NCI-H2196 treated with DMSO at 0.1 percent for 48 hours (cell line): Measurements from ENCODE around the gene RALA.
"Not testable (repeated sequence)": the region's sequence is repeated elsewhere in the genome, so short reads cannot be mapped to it uniquely, and the experiment has no call there.

Experiments used
- DNase-seq: peaks from one replicate; lab custom pipeline; 2025; ENCODE audit not compliant: unreplicated experiment; lab: John Stamatoyannopoulos, UW

RALA gene

GRCh38 chr7:39645482-39646407, 22.4 kb downstream of the RALA start:
- no peak for DNase-seq

- DNase-seq: no peak
These were observed 24.4 kb downstream of the RALA start for GRCh38 chr7:39647816-39648215.

- no peak for DNase-seq
These were observed 27.3 kb downstream of the RALA start for GRCh38 chr7:39650676-39651075.

- DNase-seq: no peak
These were observed 27.9 kb downstream of the RALA start for GRCh38 chr7:39651265-39651664.

GRCh38 chr7:39656415-39656814, 33.0 kb downstream of the RALA start:
- no peak for DNase-seq

GRCh38 chr7:39659356-39660013, 36.1 kb downstream of the RALA start:
- DNase-seq: no peak

- DNase-seq: no peak
These were observed 38.6 kb downstream of the RALA start for GRCh38 chr7:39661960-39662359.

GRCh38 chr7:39663263-39663662, 39.9 kb downstream of the RALA start:
- DNase-seq: no peak

- no peak for DNase-seq
These were observed 40.7 kb downstream of the RALA start for GRCh38 chr7:39664057-39664456.

GRCh38 chr7:39664585-39664984, 41.2 kb downstream of the RALA start:
- DNase-seq: no peak

GRCh38 chr7:39666562-39666961, 43.2 kb downstream of the RALA start:
- no peak for DNase-seq

GRCh38 chr7:39667341-39667923, 44.1 kb downstream of the RALA start:
- no peak for DNase-seq

GRCh38 chr7:39668280-39668679, 44.9 kb downstream of the RALA start:
- not testable (repeated sequence) for DNase-seq

GRCh38 chr7:39670052-39670451, 46.7 kb downstream of the RALA start:
- DNase-seq: no peak

GRCh38 chr7:39670934-39671333, 47.6 kb downstream of the RALA start:
- DNase-seq: no peak

GRCh38 chr7:39672176-39672575, 48.8 kb downstream of the RALA start:
- no peak for DNase-seq

- no peak for DNase-seq
These were observed 50.5 kb downstream of the RALA start for GRCh38 chr7:39673868-39674267.

GRCh38 chr7:39674406-39674805, 51.0 kb downstream of the RALA start:
- DNase-seq: no peak

GRCh38 chr7:39676346-39676745, 53.0 kb downstream of the RALA start:
- DNase-seq: no peak

GRCh38 chr7:39678930-39679709, 55.7 kb downstream of the RALA start:
- no peak for DNase-seq

- not testable (repeated sequence) for DNase-seq
These were observed 56.5 kb downstream of the RALA start for GRCh38 chr7:39679874-39680273.
